GM15510 (cell line): ENCODE measurements around the gene RAPGEF6.
A peak's percentile ranks its signal among the peaks of the same experiment; 100 is the strongest.

Experiments used
- POLR2A ChIP-seq: IDR thresholded peaks from 3 replicates; pipeline ENCODE4 v1.6.1; 2011; ENCODE audit warnings: borderline replicate concordance; ENCODE audit not compliant: insufficient read length; ENCODE audit errors: extremely low read depth

Gene RAPGEF6, protein sequence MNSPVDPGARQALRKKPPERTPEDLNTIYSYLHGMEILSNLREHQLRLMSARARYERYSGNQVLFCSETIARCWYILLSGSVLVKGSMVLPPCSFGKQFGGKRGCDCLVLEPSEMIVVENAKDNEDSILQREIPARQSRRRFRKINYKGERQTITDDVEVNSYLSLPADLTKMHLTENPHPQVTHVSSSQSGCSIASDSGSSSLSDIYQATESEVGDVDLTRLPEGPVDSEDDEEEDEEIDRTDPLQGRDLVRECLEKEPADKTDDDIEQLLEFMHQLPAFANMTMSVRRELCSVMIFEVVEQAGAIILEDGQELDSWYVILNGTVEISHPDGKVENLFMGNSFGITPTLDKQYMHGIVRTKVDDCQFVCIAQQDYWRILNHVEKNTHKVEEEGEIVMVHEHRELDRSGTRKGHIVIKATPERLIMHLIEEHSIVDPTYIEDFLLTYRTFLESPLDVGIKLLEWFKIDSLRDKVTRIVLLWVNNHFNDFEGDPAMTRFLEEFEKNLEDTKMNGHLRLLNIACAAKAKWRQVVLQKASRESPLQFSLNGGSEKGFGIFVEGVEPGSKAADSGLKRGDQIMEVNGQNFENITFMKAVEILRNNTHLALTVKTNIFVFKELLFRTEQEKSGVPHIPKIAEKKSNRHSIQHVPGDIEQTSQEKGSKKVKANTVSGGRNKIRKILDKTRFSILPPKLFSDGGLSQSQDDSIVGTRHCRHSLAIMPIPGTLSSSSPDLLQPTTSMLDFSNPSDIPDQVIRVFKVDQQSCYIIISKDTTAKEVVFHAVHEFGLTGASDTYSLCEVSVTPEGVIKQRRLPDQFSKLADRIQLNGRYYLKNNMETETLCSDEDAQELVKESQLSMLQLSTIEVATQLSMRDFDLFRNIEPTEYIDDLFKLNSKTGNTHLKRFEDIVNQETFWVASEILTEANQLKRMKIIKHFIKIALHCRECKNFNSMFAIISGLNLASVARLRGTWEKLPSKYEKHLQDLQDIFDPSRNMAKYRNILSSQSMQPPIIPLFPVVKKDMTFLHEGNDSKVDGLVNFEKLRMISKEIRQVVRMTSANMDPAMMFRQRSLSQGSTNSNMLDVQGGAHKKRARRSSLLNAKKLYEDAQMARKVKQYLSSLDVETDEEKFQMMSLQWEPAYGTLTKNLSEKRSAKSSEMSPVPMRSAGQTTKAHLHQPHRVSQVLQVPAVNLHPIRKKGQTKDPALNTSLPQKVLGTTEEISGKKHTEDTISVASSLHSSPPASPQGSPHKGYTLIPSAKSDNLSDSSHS (N-terminal part only)

DNA sequence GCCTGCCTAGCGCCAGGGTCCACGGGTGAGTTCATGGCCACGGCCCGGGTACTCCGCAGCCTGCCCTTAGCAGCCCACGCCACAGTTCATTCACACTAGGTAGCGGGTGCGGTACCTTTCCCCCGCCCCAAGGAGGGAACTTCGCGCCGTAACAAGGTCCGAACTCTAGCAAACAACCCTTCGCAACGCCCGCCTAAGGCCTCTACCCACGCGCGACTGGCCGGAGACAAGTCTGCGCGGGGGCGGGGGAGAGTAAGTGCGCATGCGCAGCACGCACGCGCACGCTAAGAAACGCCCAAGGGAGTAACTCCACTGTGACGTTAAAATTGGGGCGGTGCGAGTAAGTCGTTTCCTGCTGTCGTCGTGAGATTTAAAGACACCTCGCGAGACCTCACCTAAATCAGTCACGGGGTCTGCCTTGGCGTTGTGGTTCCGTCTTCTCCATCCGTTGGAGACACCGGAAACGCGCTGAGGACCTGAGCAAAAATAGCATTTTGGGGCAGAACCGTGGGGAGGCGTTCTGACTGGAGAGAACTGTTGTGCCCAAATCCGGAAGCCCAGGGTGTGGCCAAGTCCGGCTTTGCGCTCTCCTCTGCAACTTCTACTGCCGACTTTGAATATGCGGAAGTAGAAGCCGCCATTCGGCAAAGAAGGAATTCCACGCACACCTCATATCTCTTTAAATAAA is at the start of gene RAPGEF6:
RAPGEF6 (minus strand) TSS at position 234 of the 688 bp plus-strand sequence; CDS start at position 35, 199 bp downstream.
- peak; percentile 85 for TF ChIP-seq POLR2A

GRCh38 chr5:131684595-131684994 is 49.6 kb upstream of the RAPGEF6 start:
- no peak for TF ChIP-seq POLR2A

GRCh38 chr5:131684051-131684450 is 49.0 kb upstream of the RAPGEF6 start:
- TF ChIP-seq POLR2A: no peak

GRCh38 chr5:131682826-131683225 is 47.8 kb upstream of the RAPGEF6 start:
- TF ChIP-seq POLR2A: no peak

DNA sequence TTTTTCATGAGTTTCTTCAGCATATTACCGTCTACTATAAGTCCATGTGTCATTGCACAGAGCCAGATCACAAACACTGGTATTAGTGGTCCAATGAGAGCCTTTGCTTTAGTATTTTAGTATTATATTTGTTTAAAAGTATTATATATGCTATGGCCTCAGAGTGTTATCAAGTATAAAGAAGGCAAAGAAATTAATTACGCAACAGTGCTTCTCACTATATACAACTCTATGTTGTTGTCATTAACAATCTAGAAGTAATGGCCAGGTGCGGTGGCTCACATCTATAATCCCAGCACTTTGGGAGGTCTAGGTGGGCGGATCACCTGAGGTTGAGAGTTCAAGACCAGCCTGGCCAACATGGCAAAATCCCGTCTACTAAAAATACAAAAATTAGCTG is 47.1 kb upstream of the RAPGEF6 start:
- no peak for TF ChIP-seq POLR2A

DNA sequence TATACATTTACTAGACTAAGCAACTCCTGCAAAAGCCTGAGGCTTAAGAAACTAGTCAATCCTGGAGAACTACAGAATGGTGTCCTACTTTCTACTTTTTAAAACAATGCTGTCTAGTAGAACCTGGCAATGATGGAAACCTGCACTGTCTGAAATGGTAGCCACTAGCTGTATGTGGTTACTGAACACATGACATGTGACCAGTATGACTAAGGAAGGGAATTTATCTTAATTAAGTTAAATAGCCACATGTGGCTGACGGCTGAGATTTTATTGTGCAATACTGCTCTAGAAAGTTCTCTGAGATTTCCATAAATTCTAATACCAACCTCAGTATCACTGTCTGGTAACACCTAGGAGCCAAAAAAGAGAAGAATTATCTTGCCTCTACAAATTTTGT is 44.9 kb upstream of the RAPGEF6 start:
- no peak for TF ChIP-seq POLR2A

GRCh38 chr5:131677115-131677514 is 42.1 kb upstream of the RAPGEF6 start:
- no peak for TF ChIP-seq POLR2A

- TF ChIP-seq POLR2A: no peak
Observed at GRCh38 chr5:131672776-131673175, 37.7 kb upstream of the RAPGEF6 start.

DNA sequence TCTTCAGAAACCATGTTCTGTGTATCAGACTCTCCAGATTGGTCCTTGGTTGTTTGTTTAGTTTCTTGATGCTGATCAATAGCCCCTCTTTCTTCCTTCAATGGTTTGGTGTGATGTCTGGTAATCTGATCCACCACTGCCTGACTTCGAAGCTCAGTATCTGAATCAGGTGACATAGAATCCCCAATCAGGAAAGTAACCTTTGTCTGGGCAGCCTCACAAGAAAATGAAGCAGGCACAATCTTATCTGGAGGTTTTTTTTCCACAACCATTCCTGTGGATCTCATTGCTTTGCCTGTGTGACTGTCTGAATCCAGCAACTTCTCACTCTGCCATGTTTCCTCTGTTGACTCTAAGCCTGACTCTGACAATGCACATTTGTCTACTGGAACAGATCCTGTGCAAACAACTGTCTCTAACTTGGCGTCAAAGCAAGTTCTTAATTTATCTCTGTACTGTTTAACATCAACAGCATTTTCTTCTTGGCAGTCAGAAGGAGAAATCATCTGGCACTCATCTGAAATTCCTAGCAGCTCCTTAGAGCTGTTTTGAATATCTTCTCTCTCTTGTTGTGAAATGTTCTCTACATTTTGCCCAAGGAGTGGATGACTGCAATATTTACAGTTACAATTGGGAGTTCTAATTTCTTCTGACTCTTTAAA is 37.1 kb upstream of the RAPGEF6 start:
- TF ChIP-seq POLR2A: no peak

DNA sequence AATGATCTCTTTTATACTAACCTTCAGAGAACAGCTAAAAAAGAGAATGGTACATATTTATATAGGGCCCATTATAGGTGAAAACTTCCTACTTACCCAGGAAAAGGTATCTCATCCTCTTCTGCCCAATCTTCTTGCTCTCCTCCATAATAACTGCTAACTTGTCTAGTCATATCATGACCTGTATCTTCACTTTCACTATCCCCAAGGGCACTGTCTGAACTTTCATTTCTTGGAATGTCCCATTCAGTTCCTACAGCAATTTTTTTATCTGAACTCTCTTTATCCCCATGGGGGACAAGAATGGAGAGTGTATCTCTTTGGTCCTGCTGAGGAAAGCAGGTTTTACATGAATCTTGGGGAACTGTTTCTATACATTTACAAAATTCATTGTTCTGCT is 36.4 kb upstream of the RAPGEF6 start:
- no peak for TF ChIP-seq POLR2A

- TF ChIP-seq POLR2A: no peak
Observed at GRCh38 chr5:131664929-131665328, 29.9 kb upstream of the RAPGEF6 start.

GRCh38 chr5:131661933-131662332 is 26.9 kb upstream of the RAPGEF6 start:
- no peak for TF ChIP-seq POLR2A

DNA sequence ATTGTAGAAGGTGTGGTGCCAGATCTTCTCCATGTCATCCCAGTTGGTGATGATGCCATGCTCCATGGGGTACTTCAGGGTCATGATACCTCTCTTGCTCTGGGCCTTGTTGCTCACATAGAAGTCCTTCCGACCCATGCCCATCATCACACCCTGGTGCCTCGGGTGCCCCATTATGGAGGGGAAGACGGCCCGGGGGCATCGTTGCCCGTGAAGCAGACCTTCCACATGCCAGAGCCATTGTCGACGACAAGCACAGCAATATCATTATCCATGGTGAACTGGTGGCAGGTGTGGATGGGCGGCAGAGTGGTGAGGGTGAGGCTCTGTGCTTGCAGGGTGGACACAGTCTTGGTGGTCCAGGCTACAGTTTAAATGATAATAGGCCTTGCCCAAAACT is 24.8 kb upstream of the RAPGEF6 start:
- TF ChIP-seq POLR2A: no peak

GRCh38 chr5:131659290-131659689 is 24.3 kb upstream of the RAPGEF6 start:
- TF ChIP-seq POLR2A: no peak

DNA sequence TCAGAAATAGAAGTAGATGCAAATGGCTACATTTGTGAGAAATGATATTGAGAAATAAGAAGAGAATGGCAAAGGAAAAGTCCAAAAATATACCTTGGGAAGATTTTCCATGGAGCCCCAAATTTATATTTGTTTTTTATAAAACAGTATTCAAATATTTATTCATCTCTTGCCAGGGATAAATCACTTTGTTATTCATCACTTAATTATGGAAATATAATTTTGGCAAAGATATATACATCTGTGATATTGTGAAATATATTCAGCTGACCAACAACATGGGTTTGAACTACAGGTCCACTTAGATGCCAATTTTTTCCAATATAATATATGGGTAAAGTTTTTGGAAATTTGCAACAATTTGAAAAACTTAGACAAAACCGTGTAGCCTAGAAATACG is 19.7 kb upstream of the RAPGEF6 start:
- no peak for TF ChIP-seq POLR2A

DNA sequence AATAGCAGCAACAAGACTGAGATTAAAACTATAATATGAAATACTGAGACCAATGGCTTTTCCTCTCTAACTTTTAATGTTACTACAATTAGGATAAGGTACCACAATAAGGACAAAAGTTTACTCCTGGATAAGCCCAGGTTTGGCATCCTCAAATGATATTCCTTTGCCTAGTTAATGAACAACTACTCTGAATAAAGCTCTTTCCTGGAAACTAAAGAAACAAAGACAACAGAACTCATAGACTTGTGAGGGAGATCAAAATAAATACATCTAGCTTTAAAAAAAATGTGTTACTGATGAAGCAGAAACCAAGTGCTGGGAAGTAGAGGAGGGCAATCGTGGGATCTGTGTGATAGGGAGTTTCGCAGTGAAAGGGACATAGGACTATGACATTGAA is 19.3 kb upstream of the RAPGEF6 start:
- no peak for TF ChIP-seq POLR2A
